ENCODE results near the gene BMPR2.

BMPR2 gene

DNA sequence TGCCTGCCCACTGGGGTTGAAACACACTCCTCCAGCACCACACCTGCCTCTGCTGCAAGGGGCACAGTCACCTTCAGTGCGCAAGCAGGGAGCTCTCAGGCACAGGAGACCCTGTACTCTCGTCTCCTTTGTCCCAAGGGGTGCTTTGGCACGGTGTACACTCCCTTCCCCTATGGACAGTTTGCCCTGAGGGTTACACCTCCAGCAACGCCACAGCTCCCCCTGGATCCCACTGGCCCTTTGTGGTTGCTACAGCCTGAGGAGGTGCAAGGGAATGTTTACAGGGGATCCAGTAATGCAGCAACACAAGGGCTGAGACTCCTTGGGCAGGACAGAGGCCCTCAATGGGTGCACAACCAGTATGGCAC is 213.4 kb downstream of the BMPR2 start:
- DNase-seq (ENCODE audit: low spot score): no peak

DNA sequence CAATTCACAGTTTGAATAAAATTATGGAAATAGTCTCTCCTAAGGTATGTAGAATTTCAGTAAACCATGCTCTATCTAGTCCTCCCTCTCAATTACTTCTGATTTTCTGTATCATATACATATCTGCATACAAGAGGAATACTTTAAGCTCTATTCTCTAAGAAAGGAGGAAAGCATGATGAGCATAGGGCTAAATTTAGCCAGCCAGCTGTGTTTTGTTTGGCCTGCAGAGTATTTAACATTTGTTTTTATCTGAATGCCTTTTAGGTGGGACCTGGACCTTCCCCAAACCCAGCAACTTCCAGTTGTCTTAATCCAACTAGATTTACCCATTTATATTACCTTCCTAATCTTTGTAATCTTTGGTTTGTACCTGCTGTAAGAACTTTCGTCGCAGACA is 216.4 kb downstream of the BMPR2 start:
- no peak for DNase-seq (ENCODE audit: low spot score)

DNA sequence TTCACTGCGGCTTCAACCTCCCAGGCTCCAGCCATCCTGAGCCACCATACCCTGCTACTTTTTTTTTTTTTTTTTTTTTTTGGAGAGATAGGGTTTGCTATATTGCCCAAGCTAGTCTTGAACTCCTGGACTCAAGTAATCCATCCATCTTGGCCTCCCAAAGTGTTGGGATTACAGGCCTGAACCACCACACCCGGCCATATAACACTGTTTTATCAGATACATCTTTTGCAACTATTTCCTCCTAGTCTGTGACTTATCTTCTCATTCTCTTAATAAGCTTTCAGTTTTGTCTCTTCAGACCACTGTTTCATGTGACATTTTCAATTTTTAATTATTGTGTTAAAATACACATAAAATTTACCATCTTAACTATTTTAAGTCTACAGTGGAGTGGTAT is 223.0 kb downstream of the BMPR2 start:
- no peak for DNase-seq (ENCODE audit: low spot score)

DNA sequence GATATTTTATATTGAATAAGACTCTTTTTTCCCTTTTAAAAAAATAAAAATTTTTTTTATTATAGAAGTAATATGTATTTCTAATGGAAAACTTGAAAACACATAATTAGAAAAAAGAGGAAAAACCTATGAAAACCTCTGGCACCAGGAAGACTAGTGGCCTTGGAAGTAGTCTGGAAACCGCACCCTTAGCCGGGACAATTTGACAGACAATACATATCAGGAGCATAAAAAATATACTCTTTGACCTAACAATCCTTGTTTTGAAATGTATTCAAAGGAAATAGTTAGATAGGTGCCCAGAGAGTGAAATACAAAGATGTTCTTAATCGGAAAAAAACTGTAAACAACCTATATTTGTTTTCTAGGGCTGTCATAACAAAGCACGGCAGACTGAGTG is 223.8 kb downstream of the BMPR2 start:
- no peak for DNase-seq (ENCODE audit: low spot score)

DNA sequence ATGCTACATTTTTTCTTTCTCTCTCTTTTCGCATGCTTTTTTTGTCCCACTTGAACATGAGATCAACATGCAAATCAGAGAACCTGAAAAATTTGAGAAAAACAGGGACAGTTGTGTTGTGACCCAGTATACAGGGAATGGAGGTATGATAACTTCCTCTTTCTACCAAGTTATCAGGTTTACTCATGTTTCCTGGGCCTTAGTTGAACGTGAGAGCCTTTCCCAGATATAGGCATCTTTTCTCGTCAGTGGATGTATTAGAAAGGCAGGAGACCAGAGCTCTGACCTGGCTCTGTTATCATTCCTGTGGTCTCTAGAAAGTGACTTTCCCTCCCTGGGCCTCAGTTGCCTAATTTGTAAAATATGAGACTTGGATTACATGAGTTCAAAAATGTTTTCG is 228.6 kb downstream of the BMPR2 start:
- DNase-seq (ENCODE audit: low spot score): no peak

DNA sequence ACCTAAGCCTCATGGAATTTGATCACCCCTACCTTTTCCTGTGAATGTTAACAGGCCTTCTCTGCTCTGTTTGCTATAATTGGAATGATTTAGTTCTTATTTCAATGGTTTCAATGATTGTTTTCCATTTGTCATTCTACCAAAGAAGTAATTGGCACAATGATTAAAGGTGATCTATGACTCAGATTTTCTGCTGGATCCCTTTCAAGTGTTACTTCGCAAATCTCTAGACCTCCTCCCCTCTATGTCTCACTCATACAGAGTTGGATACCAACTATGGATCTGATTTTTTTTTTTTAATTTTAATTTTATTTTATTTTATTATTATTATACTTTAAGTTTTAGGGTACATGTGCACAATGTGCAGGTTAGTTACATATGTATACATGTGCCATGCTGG is 229.0 kb downstream of the BMPR2 start:
- DNase-seq (ENCODE audit: low spot score): no peak

DNA sequence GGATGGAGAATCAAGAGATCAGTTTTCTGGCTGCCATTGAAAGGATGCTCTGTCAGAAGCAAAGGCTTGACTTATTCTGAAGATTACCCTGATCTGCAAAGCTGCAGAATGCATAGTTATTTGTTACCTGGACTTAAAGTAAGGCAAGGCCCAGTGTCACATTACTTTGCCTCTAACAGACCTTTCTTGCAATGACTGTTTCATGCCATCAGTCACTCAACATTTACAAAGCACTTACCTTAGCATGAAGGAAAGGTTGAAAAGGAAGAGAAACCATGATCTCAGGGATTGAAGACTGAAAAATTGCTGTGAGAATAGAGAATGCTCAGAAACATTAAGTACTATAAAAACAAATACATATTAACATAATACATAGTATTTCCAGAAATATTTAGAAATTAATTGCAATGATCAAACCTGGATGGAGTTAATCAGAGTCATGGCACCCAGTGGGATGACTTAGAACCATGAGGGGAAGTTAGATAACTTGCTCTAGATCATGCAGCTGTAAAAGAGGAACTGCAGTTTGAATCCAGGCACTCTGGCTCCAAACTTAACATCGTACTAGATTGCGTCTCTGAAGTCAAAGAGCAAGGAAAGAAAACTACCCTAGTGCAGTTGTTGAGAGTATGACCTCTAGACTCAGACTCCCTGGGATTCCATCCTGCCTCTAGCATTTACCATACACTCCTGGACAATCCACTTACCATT is 232.2 kb downstream of the BMPR2 start:
- no peak for DNase-seq (ENCODE audit: low spot score)

DNA sequence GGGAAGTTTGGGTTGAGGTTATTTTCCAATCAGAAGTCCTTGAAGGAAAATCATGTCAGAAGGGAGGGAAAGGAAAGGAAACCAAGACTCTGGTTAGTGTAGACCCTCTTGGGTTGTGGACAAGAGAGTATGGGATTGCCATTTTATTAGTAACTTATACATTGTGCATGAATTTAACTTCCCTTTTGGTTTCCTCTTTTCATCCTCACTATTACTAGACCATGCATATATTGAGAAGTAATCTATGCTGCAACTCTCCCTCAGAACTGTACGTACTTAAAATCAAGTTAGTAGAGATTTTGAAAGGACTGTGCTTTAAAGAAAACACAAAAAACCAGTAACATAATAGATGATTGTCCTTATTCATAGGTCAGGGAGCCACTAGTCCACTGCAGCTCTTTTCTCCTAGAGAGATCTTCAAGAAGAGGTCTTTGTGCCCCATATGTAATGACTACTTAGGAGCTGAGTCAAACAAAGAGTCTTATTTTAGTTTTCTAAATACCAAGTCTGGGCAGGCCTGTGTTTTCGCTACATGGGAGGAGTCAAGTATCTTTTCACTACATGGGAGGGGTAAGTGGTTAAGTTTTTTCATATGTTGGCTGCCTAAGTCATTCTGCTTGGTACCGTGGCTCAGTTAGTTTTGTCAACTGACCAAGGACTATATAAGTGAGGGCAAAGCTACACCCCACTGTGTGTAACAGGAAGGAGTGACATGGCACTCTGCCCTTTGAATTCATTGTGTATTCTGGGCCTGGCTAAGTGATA is 233.4 kb downstream of the BMPR2 start:
- DNase-seq (ENCODE audit: low spot score): no peak

DNA sequence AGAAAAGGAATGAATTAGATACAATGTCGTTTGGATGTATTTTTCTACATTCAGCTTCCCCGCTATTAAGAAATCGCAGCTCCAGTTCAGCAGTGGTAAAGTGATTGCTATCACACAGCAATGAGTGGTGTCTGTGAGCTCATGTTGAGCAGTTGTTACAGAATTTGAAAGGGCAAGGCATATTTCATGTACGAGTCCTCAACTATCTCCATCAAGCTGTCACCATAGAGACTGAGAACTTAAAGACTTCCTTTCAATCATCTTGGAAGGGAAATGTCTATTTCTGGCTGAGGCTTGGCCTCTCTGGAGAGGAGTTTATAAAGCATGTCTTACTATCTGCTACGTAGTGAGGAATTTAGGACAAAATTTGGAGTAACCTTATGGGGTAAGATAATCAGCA is 234.3 kb downstream of the BMPR2 start:
- no peak for DNase-seq (ENCODE audit: low spot score)

DNA sequence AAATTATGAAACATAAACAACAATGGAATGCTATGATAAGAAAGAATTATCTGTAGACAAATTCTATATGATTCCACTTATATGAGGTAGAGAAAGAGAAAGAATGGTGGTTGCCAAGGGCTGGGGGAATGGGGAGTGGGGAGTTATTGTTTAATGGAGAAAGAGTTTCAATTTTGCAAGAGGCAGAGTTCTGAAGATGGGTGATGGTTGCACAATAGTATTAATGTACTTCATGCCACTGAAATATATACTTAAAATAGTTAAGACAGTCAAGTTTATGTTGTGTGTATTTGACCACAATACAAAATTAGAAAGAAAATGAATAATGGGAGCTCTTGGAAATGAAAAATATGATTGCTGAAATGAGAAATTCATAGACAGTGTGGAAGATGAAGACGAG is 236.0 kb downstream of the BMPR2 start:
- DNase-seq (ENCODE audit: low spot score): no peak

DNA sequence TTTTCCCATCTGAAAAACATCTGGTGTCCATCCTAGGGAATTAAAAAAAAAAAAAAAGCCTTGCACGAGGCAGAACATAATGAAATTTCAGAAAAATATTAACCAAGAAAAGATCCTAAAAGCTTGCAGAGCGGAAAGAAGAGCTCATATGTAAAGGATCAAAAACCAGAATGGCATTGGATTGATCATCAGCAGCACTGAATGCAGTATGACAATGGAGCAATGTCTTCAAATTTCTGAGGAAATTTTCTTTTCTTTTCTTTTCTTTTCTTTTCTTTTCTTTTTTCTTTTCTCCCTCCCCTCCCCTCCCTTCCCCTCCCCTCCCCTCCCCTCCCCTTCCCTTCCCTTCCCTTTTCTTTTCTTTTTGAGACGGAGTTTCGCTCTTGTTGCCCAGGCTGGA is 237.4 kb downstream of the BMPR2 start:
- no peak for DNase-seq (ENCODE audit: low spot score)

Small RNA genes within 50 kb of the gene (small RNA-seq; reads per million reads assigned to genes)
- gene MTND4LP17: 0 reads per million in 2 experiments
- gene RN7SL753P: 0 reads per million in 2 experiments
